ENCODE measurements around the gene TBX1. TPM values are rescaled to one million over a fixed set of nuclear protein-coding genes. Genes with fewer than 3 reads are reported as not detected.

TBX1 gene
- total RNA-seq, 1 donor from 2014 or later: 6.8 TPM

- Histone ChIP-seq H3K9me3 (ENCODE audit: insufficient read depth, low read depth, low read length) (no peaks in the 10 kb centered on the region), H3K27me3 (ENCODE audit: insufficient read depth, low read length) (peaks cover under 1% of the 10 kb centered on the region), H3K79me2 (ENCODE audit: insufficient read depth, low read length) (no peaks in the 10 kb centered on the region), H3K4me1 (ENCODE audit: insufficient read depth, low read length) (no peaks in the 10 kb centered on the region), H3K4me3 (ENCODE audit: insufficient read depth, low read depth, low read length) (no peak overlapping the region), H3K9ac (ENCODE audit: low read length) (no peak overlapping the region), H4K20me1 (ENCODE audit: insufficient read depth, low read length) (no peaks in the 10 kb centered on the region), H3K36me3 (ENCODE audit: insufficient read depth, low read length) (no peaks in the 10 kb centered on the region), H2AFZ (ENCODE audit: low read depth, low read length) (no peak overlapping the region), H3K27ac (ENCODE audit: low read depth, low read length) (no peak overlapping the region), H3K4me2 (ENCODE audit: low read length) (no peak overlapping the region)
- H3K27me3 Mint-ChIP-seq (ENCODE audit: low read depth, unreplicated experiment): peaks cover 13% of the 10 kb centered on the region
- H3K4me1 Mint-ChIP-seq (ENCODE audit: low read depth, unreplicated experiment): no peaks in the 10 kb centered on the region
- no peak overlapping the region for H3K27ac Mint-ChIP-seq (ENCODE audit: unreplicated experiment)
- H3K9me3 Mint-ChIP-seq (ENCODE audit: unreplicated experiment): no peaks in the 10 kb centered on the region
- H3K4me3 Mint-ChIP-seq (ENCODE audit: unreplicated experiment): no peak overlapping the region
- H3K36me3 Mint-ChIP-seq (ENCODE audit: low read depth, unreplicated experiment): no peaks in the 10 kb centered on the region
- FAIRE-seq: no peak
- DNase-seq (ENCODE audit: low read depth): no peak
- no peak for TF ChIP-seq EZH2 (IDR thresholded peaks at IDR 0.05; ENCODE audit: insufficient read depth, low read length)
- TF ChIP-seq, protein P1, sequence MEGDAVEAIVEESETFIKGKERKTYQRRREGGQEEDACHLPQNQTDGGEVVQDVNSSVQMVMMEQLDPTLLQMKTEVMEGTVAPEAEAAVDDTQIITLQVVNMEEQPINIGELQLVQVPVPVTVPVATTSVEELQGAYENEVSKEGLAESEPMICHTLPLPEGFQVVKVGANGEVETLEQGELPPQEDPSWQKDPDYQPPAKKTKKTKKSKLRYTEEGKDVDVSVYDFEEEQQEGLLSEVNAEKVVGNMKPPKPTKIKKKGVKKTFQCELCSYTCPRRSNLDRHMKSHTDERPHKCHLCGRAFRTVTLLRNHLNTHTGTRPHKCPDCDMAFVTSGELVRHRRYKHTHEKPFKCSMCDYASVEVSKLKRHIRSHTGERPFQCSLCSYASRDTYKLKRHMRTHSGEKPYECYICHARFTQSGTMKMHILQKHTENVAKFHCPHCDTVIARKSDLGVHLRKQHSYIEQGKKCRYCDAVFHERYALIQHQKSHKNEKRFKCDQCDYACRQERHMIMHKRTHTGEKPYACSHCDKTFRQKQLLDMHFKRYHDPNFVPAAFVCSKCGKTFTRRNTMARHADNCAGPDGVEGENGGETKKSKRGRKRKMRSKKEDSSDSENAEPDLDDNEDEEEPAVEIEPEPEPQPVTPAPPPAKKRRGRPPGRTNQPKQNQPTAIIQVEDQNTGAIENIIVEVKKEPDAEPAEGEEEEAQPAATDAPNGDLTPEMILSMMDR (IDR thresholded peaks at IDR 0.05; ENCODE audit: insufficient read depth, low read depth, low read length): no peak
These were observed 17.5 kb upstream of the TBX1 start for GRCh38 chr22:19743081-19743480.

- H3K27me3 Mint-ChIP-seq (ENCODE audit: low read depth, unreplicated experiment): peaks cover 19% of the 10 kb centered on the region
- H3K9me3 ChIP-seq (ENCODE audit: insufficient read depth, low read depth, low read length): no peaks in the 10 kb centered on the region
- no peak overlapping the region for H3K27ac Mint-ChIP-seq (ENCODE audit: unreplicated experiment)
- FAIRE-seq (no peak), DNase-seq (ENCODE audit: low read depth) (no peak)
- H3K36me3 ChIP-seq (ENCODE audit: insufficient read depth, low read length): no peaks in the 10 kb centered on the region
- no peaks in the 10 kb centered on the region for H3K79me2 ChIP-seq (ENCODE audit: insufficient read depth, low read length)
- H3K4me1 ChIP-seq (ENCODE audit: insufficient read depth, low read length): no peaks in the 10 kb centered on the region
- peaks cover 5% of the 10 kb centered on the region for H3K27me3 ChIP-seq (ENCODE audit: insufficient read depth, low read length)
- H2AFZ ChIP-seq (ENCODE audit: low read depth, low read length): no peak overlapping the region
- H3K4me2 ChIP-seq (ENCODE audit: low read length): no peak overlapping the region
- no peak overlapping the region for H3K4me3 ChIP-seq (ENCODE audit: insufficient read depth, low read depth, low read length)
- no peaks in the 10 kb centered on the region for H3K36me3 Mint-ChIP-seq (ENCODE audit: low read depth, unreplicated experiment)
- no peak overlapping the region for H3K27ac ChIP-seq (ENCODE audit: low read depth, low read length)
- TF ChIP-seq EZH2 (IDR thresholded peaks at IDR 0.05; ENCODE audit: insufficient read depth, low read length): no peak
- TF ChIP-seq, protein P1 (IDR thresholded peaks at IDR 0.05; ENCODE audit: insufficient read depth, low read depth, low read length): no peak
- no peaks in the 10 kb centered on the region for H3K4me1 Mint-ChIP-seq (ENCODE audit: low read depth, unreplicated experiment)
- no peaks in the 10 kb centered on the region for H3K9me3 Mint-ChIP-seq (ENCODE audit: unreplicated experiment)
- H4K20me1 ChIP-seq (ENCODE audit: insufficient read depth, low read length): no peaks in the 10 kb centered on the region
- no peak overlapping the region for H3K9ac ChIP-seq (ENCODE audit: low read length)
- H3K4me3 Mint-ChIP-seq (ENCODE audit: unreplicated experiment): no peak overlapping the region
These were observed 16.9 kb upstream of the TBX1 start for GRCh38 chr22:19743651-19744050.

DNA sequence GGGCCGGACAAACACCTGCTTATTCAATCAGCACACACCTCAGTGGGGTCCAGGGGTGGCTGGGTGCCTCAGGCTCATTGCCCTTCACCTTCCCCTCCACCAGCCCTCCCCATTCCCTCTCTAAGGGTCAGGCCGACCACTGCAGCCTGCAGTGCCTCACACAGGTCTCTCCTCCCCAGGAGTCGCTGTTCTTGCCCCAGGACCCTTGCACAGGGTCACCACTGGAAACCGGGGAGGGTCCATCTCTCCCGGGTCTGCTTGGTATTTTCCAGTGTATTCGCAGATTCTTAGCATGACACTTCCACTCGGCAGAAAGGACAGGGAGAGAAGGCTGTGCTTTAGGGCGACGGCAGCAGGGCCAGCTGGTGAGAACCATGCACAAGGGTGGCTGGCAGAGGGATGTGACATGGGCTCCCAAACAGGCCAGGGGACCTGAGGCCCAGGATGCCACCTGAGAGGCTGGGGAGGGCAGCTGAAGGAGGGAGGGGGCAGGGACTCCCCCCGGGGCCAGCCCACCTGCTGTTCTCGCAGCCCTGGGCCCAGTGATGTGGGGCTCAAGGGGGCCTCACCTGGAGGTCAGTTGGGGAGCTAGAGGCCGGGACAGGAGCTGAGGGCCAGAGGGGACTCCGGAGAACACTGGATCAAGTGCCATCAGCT, 16.1 kb upstream of the TBX1 start:
- no peaks in the 10 kb centered on the region for H3K9me3 ChIP-seq (ENCODE audit: insufficient read depth, low read depth, low read length)
- no peaks in the 10 kb centered on the region for H3K9me3 Mint-ChIP-seq (ENCODE audit: unreplicated experiment)

More for the DNA sequence above, 16.1 kb upstream of the TBX1 start:
- FAIRE-seq: no peak
- Mint-ChIP-seq H3K4me3 (ENCODE audit: unreplicated experiment) (no peak overlapping the region), H3K4me1 (ENCODE audit: low read depth, unreplicated experiment) (no peaks in the 10 kb centered on the region), H3K27me3 (ENCODE audit: low read depth, unreplicated experiment) (peaks cover 22% of the 10 kb centered on the region), H3K36me3 (ENCODE audit: low read depth, unreplicated experiment) (no peaks in the 10 kb centered on the region), H3K27ac (ENCODE audit: unreplicated experiment) (no peak overlapping the region)
- DNase-seq (ENCODE audit: low read depth): no peak
- TF ChIP-seq EZH2 (IDR thresholded peaks at IDR 0.05; ENCODE audit: insufficient read depth, low read length): no peak
- TF ChIP-seq, protein P1 (IDR thresholded peaks at IDR 0.05; ENCODE audit: insufficient read depth, low read depth, low read length): no peak
- no peaks in the 10 kb centered on the region for H3K4me1 ChIP-seq (ENCODE audit: insufficient read depth, low read length)
- no peak overlapping the region for H2AFZ ChIP-seq (ENCODE audit: low read depth, low read length)
- no peaks in the 10 kb centered on the region for H3K79me2 ChIP-seq (ENCODE audit: insufficient read depth, low read length)
- H3K4me2 ChIP-seq (ENCODE audit: low read length): no peak overlapping the region
- no peak overlapping the region for H3K4me3 ChIP-seq (ENCODE audit: insufficient read depth, low read depth, low read length)
- no peaks in the 10 kb centered on the region for H4K20me1 ChIP-seq (ENCODE audit: insufficient read depth, low read length)
- peaks cover 12% of the 10 kb centered on the region for H3K27me3 ChIP-seq (ENCODE audit: insufficient read depth, low read length)
- H3K36me3 ChIP-seq (ENCODE audit: insufficient read depth, low read length): no peaks in the 10 kb centered on the region
- H3K9ac ChIP-seq (ENCODE audit: low read length): no peak overlapping the region
- no peak overlapping the region for H3K27ac ChIP-seq (ENCODE audit: low read depth, low read length)

Measured in astrocyte (in vitro differentiated cells and primary cell).